VCaP (cell line): ENCODE data around the gene TTLL10.

Experiments used
- H3K27ac ChIP-seq: fragments of 450-650 bp; 2 replicates; pipeline ENCODE4 v1.5.1; 2017
- TF ChIP-seq, protein P1 (sequence below): fragments of 450-650 bp; conservative IDR thresholded peaks from 2 replicates; pipeline ENCODE4 v1.5.1; 2017; ENCODE audit warnings: mild to moderate bottlenecking, moderate library complexity

TTLL10 gene

DNA sequence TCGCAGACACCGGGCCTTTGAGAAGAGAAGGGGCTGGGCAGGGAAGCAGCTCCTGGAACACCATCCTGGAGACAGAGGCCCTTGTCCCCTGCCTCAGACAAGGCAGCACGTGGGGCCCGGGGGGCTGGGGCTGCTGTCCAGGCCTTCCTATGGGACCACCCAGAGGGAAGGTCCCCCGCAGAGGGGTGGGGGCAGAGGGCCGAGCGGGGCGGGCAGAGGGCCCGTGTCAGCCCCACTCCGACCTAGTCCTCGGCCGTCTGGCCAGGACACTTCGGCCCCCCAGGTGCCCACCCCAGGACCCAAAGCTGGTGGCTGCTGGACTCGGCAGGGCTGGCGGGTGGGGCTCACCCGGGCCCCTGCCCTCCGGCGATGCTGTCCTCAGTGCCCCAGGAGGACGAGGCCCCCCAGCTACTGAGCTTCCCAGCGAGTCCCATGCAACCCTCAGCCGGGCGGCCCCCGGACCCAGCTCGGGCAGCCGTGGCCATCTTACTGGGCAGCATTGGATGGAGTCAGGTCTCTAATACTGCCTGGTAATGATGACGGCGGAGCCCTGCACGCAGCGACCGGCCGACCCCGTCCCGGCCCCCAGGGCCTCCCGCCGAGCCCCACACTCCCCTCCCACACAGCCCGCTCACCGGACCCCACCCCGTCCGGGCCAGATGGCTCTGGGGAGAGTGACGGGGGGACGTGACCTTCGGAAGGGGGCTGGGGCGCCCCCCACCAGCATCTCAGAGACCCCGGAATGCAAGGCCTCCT is 6.9 kb upstream of the TTLL10 start:
- TF ChIP-seq, protein P1, sequence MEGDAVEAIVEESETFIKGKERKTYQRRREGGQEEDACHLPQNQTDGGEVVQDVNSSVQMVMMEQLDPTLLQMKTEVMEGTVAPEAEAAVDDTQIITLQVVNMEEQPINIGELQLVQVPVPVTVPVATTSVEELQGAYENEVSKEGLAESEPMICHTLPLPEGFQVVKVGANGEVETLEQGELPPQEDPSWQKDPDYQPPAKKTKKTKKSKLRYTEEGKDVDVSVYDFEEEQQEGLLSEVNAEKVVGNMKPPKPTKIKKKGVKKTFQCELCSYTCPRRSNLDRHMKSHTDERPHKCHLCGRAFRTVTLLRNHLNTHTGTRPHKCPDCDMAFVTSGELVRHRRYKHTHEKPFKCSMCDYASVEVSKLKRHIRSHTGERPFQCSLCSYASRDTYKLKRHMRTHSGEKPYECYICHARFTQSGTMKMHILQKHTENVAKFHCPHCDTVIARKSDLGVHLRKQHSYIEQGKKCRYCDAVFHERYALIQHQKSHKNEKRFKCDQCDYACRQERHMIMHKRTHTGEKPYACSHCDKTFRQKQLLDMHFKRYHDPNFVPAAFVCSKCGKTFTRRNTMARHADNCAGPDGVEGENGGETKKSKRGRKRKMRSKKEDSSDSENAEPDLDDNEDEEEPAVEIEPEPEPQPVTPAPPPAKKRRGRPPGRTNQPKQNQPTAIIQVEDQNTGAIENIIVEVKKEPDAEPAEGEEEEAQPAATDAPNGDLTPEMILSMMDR = no peak
- H3K27ac ChIP-seq = peak overlapping the region; percentile 90

DNA sequence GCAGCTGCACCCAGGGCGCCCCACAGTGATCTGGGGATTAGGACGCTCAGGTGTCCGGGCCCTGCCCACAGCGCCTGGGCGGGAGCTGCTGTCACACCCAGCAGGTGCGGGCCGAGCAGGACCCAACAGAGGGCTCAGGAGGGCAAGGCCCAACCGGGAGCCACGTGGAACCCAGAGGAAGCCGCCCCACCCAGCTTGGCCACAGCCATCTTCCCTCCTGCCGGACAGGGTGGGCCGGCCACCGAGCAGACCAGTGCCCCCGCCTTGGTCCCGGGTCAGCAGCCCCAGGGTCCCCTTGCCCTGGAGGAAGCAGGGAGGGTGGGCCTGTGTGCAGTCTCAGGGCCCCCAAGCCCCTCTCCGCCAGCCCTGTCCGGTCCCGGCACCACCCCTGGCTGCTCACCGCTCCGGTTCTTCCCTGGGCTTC is 6.3 kb upstream of the TTLL10 start:
- TF ChIP-seq, protein P1 = no peak
- H3K27ac ChIP-seq = no peak overlapping the region

DNA sequence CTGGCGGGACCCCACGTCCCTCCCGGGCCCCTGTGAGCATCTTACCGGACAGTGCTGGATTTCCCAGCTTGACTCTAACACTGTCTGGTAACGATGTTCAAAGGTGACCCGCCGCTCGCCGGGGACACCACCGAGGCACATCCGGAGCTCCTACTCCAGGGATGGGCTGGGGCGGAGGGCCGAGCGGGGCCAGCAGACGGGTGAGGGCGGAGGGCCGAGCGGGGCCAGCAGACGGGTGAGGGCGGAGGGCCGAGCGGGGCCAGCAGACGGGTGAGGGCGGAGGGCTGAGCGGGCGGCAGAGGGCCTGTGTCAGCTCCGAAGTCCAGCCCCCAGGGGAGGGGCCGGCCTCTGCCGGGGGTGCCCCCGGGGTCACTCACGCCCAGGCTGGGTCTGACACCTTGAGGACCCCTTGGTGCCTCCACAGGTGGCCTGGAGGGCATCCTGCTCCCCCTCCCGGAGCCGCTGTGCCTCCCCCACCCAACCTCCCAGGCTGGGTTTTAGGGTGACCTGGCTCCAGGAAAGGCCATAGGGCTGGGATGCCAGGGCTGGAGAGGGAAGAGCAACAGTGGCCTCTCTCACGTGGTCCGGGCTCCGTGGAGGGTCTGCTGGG is 5.7 kb upstream of the TTLL10 start:
- no peak overlapping the region for H3K27ac ChIP-seq
- TF ChIP-seq, protein P1 = no peak

DNA sequence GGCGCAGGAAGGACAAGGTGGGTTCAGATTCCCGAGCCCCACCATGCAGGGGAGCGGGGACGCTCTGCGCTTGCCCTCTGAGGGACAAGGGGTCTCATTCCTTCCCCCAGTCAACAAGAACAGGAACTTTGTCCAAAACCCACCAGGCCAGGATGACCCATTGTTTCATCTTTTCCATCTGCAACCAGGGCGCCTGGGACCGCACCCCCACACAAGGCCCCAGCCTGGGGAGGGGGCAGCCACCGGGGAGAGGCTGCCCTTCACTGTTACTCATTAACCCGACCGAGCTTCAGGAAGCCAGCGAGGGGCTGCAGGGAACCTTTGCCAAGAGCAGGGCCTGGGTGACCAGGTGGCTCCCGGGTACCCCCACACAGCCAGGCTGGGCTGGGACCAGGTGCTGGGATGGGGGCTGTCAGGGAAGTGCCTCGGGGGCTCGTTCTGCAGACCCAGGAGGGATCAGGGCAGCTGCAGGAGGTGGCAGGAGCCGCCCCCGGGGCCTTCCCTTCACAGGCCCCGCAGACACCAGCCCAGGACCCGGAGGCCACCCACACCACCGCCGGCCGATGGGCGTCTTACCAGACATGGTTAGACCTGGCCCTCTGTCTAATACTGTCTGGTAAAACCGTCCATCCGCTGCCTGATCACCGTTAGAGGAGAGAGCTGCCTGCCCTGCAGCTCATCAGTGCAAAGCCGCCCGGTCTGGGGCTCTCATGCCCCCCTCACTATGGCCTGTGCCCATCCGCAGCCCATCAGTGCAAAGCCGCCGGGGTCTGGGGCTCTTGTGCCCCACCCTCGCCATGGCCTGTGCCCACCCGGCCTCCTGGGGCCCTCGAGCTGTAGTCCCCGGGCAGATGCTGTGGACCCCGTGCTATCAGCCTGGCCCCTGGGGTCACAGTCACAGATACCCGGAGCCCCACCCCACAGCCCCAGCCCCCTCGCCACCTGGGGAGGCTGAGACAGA is 4.9 kb upstream of the TTLL10 start:
- H3K27ac ChIP-seq = no peak overlapping the region
- TF ChIP-seq, protein P1 = no peak

DNA sequence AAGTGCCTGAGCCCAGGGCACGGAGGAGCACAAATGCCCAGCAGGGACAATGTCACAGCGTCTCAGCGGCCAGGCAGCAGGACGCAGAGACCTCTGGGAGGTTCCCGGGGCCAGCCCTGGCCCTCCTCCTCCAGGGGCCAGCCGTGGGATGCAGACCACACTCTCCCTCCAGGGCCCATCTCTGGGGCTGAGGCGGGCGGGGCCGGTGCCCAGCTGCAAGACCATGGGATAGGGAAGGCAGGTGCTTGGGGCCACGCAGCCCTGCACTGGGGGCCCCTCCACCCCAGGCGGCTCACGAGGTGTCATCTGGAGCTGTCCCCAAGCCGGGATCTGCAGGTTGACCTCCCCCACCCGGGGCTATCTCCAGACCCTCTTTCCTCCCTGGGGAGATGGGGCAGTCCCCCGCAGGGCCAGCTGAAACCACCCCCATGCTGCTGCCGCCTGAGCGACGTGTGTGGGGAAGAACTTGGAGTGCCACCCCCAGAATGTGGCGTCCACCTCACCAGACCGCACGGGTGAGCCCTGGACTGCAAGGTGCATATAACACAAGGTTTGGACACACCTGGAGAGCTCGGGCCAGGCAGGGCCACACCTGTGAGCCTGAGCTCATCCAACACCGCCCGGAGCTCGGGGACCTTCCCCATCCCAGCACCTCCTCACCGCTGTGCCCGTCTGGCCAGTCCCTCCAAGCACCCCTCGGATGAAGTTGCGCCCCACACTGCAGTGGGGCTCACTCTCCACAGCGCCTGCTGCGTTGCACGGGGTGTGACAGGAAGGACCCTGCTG is 4.1 kb upstream of the TTLL10 start:
- TF ChIP-seq, protein P1 = no peak
- no peak overlapping the region for H3K27ac ChIP-seq

DNA sequence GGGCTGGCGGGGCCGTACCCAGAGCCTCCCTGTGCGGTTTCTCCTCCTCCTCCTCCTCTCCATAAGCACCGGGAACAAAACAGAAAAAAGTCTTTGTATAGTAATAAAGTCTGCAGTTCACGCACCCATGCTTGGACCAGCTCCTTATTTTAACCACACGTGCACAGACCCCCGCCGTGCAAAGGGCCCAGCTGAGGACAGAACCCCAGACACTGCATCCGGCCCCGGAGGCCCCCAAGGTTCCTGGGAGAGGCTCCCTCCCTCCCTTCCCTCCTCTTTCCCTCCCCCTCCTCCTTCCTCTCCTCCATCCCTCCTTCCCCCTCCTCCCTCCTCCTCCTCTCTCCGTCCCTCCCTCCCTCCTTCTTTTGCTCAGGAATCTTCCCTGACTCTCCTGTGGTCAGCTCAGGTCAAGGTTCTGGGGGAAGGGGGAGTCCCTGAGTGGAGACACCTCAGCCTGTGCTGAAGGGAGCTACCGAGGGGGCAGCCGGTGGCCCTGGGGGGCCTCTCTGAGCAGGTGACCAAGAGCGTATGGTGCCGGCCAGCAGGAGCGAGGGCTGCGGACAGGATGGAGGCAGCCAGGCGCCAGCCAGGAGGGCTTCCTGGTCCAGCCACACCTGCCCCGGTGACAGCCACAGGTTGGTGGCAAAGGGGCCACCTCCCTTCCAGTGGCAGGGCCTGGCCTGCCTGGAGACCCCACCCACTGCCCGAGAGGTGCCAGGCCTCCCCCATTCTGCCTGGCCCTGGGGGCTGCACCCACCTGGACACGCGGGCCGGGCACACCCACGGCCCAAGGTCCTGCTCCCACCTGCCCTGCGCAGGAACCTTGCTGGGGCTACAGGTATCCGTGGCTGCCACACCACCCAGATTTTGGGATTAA is 3.2 kb upstream of the TTLL10 start:
- no peak overlapping the region for H3K27ac ChIP-seq

More for the DNA sequence above, 3.2 kb upstream of the TTLL10 start:
- TF ChIP-seq, protein P1 = no peak
